ENCODE data around the gene QPRT.
A peak's percentile ranks its signal among the peaks of the same experiment; 100 is the strongest.
"Not testable (repeated sequence)": the region's sequence is repeated elsewhere in the genome, so short reads cannot be mapped to it uniquely, and the experiment has no call there.

Gene QPRT

DNA sequence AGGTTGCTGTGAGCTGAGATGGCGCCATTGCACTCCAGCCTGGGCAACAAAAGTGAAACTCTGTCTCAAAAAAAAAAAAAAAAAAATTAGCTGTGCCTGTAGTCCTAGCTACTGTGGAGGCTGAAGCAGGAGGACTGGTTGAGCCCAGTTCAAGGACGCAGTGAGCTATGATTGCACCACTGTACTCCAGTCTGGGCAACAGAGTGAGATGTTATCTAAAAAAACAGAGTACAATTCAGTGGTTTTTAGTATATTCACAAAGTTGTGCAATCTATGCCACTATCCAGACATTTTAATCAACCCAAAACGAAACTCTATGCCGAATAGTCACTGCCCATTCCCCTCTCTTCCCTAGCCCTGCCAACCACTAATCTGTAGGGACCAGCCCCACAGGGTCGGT is 41.7 kb downstream of the QPRT start:
- DNase-seq (ENCODE audit: low spot score) = no peak

DNA sequence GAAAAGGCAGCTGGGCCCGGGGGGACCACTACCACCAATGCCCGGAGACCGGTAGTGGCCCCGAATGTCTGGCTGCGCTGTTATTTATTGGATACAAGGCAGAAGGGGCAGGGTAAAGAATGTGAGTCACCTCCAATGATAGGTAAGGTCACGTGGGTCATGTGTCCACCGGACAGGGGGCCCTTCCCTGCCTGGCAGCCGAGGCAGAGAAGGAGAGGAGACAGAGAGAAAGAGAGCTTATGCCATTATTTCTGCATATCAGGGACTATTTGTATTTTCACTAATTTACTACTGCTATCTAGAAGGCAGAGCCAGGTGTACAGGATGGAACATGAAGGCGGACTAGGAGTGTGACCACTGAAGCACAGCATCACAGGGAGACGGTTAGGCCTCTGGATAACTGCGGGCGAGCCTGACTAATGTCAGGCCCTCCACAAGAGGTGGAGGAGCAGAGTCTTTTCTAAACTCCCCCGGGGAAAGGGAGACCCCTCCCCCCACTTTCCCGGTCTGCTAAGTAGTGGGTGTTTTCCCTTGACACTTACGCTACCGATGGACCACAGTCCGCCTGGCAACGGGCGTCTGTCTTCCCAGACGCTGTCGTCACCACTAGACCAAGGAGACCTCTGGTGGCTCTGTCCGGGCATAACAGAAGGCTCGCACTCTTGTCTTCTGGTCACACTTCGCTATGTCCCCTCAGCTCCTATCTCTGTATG is 42.3 kb downstream of the QPRT start:
- peak; percentile 60 for DNase-seq (ENCODE audit: low spot score)

DNA sequence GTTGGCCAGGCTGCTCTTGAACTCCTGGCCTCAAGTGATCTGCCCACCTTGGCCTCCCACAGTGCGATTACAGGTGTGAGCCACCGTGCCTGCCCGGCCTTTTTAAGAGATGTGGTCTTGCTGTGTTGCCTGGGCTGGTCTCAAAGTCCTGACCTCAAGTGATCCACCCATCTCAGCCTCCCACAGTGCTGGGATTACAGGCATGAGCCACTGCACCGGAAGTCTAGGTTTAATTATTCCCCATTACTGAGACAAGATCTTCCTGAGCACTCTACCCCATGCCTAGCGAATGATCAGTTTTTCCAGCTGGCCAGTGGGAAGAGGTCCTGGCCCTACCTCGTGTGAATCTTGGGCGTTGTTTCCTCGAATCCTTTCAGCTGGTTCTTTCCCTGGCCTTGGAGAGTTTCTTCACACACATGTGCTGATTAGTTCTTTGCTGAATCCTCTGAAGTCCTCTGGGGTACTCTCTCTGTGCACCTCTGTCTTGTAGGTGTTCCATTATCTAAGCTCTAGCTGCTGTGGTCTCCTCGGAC is 47.9 kb downstream of the QPRT start:
- no peak for DNase-seq (ENCODE audit: low spot score)

DNA sequence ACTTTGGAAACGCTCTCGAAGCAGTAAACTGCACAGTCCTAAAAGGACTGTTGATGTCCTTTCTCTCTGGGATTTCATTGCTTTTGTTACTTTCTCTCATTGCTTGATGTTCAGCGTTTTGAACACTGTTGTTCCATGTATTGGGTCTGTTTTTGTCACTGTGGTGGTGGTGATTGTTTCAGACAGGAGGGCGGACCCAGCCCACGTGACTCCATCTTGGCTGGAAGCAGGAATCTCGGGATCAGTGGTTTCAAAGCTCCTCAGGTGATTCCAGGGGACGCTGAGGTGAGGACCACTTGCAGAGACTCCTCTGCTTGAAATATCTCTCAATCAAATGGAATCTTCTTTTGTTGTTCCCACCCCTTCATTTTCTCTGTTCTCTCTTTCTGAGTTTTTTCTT is 48.5 kb downstream of the QPRT start:
- DNase-seq (ENCODE audit: low spot score) = no peak

DNA sequence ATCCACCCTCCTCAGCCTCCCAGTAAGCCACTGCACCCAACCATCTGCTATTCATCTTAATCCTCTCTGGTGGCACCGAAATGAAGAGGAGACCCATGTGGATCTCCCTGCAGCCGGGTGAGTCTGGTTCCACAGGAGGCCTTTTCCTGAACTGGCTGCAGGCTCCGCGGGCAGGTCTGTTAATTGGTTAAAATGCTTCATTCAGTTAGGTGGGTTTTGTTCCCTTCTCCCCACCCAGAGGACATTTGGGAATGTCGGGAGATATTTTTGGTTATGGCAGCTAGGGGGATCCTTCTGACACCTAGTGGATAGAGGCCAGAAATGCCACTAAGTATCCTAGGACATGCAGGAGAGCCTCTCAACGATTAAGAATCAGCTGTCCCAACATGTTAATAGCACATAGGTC is 50.1 kb downstream of the QPRT start:
- peak; percentile 21 for DNase-seq (ENCODE audit: low spot score)

DNA sequence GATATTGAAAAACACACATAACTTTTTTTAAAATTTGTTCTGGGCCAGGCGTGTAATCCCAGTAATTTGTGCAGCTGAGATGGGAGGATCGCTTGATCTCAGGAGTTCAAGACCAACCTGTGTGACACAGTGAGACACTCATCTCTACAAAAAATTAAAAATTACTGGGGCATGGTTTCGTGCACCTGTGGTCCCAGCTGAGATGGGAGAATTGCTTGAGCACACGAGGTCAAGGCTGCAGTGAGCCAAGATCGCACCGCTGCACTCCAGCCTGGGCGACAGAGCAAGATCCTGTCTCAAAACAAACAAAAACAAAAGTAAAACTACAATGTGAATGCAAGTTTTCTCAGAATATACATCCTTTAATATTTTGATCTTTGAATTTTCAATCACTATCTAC is 51.7 kb downstream of the QPRT start:
- DNase-seq (ENCODE audit: low spot score) = no peak

DNA sequence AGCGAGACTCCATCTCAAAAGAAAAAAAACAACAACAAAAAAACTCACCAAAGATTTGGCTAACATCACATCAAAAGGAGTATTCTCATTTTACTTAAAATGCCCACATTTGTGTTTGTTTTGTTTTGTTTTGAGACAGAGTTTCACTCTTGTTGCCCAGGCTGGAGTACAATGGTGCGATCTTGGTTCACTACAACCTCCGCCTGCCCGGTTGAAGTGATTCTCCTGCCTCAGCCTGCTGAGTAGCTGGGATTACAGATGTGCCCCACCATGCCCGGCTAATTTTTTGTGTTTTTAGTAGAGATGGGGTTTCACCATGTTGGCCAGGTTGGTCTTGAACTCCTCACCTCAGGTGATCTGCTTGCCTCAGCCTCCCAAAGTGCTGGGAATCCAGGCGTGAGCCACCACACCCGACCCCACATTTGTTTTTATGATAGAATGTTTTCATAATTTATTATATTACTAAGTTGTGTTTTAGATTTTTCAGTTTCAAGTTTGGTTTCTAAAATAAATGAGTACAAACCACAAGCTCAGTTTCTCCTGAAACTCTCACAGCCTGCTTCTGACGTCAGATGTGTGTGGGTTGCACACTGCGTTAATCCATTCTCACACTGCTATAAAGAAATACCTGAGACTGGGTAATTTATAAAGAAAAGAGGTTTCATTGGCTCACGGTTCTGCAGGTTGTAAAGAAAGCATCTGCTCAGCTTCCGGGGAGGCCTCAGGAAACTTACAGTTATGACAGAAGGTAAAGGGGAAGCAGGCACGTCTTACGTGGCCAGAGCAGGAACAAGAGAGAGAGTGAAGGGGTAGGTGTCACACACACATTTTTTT is 53.0 kb downstream of the QPRT start:
- not testable (repeated sequence) for DNase-seq (ENCODE audit: low spot score)

DNA sequence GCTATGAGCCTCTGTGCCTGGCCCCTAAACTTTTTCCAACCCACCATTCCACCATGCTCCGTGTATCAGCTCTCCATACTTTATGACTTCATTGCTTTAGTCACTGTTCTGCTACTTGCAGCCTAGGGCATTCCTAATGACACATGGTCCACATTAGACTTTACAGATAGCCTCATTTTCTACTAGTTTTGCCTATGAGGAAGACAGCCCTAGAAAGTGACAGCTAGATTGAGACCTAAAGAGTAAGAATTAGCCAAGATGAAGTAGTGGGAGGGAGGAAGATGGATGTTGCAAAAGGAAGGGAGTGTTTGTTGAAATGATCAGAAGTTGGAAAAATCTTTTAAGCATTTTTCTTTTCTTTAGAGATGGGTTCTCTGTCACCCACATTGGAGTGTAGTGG is 55.8 kb downstream of the QPRT start:
- no peak for DNase-seq (ENCODE audit: low spot score)

DNA sequence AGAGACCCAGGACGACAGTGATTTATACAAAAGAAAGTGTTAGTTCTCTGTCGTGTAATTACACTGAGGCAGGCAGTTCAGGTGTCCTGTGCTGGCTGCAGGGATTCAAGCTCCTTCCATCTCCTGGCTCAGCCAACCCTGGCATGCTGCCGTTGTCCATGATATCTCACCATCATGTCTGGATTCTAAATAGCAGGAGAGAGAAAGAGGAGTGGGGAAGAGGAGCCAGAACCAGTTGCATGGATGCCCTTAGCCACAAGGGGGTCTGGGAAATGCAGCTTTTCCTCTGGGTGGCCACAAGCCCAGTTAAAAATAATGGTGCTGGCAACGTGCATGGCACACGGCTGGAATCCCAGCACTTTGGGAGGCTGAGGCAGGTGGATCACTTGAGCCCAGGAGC is 57.1 kb downstream of the QPRT start:
- DNase-seq (ENCODE audit: low spot score) = no peak

DNA sequence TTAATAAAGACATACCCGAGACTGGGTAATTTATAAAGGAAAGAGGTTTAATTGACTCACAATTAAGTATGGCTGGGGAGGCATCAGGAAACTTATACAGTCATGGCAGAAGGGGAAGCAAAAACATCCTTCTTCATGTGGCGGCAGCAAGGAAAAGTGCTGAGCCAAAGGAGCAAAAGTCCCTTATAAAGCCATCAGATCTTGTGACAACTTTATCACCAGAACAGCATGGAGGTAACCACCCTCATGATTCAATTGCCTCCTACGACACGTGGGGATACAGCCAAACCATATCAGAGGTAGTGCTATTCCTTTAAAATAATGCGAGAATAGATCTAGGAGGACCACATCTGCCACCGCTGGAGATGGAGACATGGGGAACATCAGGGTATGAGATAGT is 57.8 kb downstream of the QPRT start:
- DNase-seq (ENCODE audit: low spot score) = no peak

DNA sequence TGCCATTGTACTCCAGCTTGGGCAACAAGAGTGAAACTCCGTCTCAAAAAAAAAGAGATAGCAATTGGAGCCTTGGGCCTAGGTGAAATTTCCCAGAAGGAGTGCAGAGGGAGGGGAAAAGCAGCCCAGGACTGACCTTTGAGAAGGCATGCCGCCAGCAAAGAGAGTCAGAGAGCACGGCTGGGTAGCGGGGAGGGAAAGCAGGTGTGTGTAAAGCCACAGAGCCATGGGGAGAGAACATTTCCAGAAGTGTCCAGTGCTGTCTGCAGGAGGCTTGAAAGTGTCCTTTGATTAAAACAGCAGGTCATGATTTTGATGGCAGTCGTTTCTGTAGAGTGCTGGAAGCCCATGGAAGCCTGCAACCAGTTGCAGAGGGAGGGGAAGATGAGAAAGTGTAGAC is 58.7 kb downstream of the QPRT start:
- no peak for DNase-seq (ENCODE audit: low spot score)

DNA sequence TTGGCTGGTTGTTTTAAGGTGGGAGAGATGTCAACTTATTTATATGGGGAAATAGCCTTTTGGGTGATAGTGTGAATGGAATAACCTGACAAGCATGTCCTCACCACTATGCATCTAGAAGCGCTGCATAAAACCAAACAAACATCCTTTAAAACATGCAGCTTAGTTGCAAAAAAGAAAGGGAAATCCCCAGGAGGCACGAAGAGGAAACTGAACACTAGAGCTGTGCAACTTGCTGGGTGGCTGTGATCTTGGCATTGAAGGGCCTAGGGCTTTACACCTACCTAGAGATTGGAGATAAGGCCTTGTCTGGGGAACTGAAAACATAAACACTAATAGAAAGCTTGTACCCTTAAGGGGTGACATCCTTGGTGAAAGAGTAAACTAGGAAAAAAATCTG is 59.5 kb downstream of the QPRT start:
- no peak for DNase-seq (ENCODE audit: low spot score)

DNA sequence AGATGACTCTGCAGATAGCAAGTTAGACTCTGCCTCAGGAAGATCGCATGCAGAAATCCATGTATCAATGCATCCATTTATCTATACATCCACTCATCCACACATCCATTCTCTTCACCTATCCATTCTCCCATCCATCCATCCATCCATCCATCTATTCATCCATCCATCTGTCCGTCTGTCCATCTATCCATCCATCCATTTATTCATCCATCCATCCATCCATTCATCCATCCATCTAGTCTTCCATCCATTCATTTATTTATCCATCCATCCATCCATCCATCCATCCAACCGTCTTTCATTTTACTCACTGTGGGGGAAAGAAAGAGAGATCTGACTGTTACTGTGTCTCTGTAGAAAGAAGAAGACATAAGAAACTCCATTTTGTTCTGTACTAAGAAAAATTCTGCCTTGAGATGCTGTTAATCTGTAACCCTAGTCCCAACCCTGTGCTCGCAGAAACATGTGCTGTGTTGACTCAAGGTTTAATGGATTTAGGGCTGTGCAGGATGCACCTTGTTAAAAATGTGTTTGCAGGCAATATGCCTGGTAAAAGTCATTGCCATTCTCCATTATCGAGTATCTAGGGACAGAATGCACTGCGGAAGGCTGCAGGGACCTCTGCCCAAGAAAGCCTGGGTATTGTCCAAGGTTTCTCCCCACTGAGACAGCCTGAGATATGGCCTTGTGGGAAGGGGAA is 61.1 kb downstream of the QPRT start:
- not testable (repeated sequence) for DNase-seq (ENCODE audit: low spot score)

DNA sequence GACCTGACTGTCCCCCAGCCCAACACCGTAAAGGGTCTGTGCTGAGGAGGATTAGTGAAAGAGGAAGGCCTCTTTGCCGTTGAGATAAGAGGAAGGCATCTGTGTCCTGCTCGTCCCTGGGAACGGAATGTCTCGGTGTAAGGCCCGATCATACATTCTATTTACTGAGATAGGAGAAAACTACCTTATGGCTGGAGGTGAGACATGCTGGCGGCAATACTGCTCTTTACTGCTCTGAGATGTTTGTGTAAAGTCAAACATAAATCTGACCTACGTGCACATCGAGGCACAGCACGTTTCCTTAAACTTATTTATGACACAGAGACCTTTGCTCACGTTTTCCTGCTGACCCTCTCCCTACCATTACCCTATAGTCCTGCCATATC is 61.6 kb downstream of the QPRT start:
- not testable (repeated sequence) for DNase-seq (ENCODE audit: low spot score)

DNA sequence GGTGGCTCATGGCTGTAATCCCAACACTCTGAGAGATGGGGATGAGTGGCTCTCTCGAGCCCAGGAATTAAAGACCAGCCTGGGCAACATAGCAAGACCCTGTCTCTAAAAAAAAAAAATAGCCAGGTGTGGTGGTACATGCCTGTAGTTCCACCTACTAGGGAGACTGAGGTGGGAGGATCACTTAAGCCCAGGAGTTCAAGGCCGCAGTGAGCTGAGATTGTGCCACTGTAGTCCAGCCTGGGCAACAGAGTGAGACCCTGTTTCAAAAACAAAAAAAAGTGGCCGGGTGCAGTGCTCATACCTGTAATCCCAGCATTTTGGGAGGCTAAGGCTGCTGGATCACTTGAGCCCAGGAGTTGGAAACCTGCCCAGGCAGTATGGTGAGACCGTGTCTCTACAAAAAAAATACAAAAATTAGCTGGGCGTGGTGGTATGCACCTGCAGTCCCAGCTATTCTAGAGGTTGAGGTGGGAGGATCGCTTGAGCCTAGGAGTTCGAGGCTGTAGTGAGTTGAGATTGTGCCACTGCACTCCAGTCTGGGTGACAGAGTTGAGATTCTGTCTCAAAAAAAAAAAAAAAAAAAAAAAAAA is 63.8 kb downstream of the QPRT start:
- DNase-seq (ENCODE audit: low spot score) = no peak

DNA sequence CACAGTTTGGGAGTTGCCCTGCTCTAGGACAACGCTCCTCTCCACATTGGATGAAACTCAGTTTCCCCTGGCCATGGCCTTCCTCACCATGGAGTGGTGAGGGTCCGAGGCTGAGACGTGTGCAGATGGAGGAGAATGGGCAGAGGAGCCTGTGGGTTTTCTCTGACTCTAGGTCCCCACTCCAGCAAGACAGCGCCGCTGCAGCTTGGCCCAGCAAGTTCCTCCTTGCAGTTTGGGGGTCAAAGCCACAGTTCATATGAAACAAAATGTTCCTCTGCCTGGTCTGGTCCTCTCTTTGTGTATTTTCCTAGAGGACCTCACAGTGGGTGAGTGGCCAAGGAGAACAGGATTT is 64.5 kb downstream of the QPRT start:
- DNase-seq (ENCODE audit: low spot score) = no peak

DNA sequence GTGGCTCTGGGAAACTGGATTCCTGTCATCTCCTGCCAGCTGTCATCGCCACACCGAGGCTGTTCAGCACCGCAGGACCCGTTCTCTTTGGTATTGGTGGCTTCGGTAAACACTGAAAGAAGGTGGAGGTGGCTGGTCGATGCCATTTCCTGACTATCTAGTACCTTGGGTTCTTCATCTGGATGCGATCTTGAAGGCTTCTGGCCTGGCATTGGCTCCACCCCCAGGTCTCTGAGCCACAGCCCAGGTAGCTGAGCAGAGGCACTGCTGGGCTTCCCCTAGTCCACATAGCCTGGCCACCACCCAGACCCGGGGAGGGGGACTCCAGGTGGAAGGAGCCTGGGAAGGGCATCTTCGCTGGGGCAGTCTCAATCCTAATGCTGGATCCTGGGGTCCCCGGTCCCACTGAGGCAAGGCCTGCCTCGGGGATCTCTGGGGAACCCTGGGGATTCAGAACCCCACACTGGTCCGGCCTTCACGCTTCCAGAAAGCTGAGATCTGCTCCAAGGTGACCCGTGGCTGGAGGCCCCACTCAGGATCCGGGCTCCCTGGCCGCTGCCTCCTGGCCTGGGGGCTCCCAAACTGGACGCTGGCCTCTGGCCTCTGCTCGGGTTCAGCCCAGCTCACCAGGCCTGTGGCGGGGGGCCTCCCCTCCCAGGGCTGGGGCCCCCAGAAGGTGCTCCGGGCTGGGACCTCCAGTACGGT is 65.0 kb downstream of the QPRT start:
- DNase-seq (ENCODE audit: low spot score) = no peak

DNA sequence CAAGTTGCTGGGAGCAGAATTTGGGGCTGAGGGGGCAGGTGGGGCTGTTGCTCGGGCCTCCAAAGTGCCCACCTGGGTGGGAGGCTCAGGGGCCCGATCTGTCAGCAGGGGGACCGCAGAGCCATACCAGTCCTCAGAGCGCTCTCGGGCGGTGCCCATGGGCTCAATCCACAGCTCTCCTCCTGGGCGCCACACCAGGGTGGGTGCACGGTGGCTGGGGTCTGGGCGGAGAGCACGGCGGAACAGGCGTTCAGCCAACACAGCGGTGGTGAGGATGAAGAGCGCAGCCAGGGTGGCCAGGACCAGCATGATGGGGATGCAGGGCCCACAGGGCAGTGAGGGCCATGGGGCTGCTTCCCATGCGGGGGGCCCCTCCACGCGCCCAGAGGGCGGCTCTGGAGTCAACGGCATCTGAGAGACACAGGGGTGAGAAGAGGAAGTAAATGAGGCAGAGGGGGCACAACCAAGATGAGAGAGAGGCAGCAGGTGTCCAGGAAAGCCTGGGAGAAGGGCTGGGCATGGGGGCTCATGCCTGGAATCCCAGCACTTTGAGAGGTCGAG is 65.6 kb downstream of the QPRT start:
- no peak for DNase-seq (ENCODE audit: low spot score)

DNA sequence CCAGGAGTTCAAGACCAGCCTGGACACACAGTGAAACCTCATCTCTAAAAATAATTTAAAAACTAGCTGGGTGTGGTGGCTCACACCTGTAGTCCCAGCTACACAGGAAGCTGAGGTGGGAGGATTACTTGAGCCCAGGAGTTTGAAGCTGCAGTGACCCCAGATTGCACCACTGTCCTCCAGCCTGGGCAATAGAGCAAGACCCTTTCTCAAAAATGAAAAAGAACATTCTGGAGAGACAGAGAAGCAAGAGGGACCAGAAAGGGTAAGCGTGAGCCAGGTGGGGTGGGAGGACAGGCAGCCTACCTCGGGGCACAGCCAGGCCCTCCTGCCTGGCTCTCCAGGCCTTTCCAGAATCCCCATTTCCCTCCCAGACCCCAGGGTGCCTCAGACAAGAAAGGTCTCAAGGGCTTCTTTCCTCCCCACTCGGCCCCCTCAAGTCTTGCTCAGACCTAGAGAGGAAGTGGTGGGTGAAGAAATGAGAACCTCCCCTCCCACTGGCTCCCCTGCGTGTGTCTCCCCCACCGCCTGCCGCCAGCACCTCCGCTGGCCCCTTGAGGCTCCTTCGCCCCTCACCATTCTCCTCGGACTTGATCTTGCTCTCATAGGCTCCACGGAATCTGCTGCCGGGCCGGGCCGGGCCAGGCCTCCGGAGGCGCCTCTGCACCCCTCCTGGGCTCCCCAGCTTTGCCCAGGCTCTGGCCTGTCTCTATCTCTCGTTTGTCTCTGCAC is 66.3 kb downstream of the QPRT start:
- DNase-seq (ENCODE audit: low spot score) = no peak

DNA sequence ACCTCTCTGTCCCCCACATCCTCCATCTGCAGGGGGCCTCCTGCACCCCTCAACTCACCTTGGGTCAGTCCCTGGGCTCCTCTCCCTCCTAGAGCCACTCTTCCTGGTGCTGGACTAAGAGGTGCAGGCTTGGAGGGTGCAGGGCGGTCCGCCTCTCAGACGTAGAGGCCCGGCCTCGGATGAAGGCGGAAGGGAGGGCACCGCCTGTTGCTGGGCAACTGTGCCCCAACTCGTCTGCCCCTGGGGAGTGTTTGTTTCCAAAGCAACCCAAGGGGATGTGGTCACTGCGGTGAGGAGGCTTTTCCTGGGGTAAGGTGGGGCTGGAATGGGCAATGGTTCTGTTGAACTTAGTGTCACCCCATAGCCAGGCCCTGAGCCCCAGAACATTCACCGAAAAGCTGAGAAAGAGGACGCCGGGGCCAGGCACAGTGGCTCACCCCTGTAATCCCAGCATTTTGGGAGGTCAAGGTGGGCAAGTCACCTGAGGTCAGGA is 66.9 kb downstream of the QPRT start, which contains the start of gene C16orf54:
Gene C16orf54 (minus strand): TSS at position 138 of the 493 bp plus-strand sequence. CDS start 1,039 bp downstream, outside the sequence.
- no peak for DNase-seq (ENCODE audit: low spot score)
